Measurements from ENCODE around the gene NAV2.
"Not testable (repeated sequence)": the region's sequence is repeated elsewhere in the genome, so short reads cannot be mapped to it uniquely, and the experiment has no call there.

Gene NAV2

DNA sequence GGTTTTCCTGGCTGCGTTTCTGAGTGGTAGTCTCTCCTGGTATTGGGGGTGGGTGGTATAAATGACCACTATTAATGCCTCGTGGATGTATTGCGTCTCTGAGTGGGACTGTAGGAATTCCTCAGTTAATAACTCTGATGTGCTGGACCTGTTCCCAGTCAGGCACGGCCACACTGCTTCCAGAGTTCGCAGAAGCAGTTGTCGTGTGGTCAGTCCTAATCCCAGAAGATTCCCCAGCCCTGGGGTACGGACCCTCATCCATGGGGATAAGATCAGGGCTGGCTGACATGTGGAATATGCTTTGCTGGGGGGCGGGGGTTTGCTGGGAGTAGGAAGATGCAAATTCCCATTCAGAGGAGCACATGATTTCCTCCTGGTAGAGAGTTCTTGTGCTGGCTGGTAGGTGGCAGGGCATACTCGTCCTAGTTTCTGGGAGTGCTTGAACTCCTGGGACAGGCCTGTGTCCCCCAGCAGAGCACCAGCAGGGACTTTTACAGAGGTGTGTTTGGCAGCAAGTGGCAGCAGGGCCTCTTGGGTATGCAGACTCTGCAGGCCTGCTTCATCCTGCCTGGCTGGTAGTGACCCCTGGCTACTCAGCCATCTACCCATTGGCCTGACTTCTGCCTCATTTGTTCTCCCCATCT, 157.4 kb downstream of the NAV2 start:
- DNase-seq, result no peak

DNA sequence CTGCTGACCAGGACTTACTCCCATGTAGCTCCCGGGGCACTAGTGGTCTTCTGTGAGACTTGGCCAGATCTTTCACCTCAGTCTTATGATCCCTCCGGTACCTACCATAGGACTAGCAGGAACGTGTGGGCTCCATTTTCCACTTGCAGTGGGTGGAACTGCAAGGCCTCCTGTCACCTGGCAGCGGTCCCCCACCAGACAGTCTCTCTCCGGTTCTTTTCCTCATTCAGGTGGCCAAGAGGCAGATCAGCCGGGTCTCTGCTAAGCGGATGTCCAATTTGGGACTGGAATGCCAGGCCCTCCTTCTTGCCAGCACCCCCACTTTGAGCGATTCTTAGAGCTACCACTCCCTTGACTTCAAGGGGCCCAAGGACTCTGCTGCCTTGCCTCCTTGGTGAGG, 158.9 kb downstream of the NAV2 start:
- DNase-seq, result no peak

DNA sequence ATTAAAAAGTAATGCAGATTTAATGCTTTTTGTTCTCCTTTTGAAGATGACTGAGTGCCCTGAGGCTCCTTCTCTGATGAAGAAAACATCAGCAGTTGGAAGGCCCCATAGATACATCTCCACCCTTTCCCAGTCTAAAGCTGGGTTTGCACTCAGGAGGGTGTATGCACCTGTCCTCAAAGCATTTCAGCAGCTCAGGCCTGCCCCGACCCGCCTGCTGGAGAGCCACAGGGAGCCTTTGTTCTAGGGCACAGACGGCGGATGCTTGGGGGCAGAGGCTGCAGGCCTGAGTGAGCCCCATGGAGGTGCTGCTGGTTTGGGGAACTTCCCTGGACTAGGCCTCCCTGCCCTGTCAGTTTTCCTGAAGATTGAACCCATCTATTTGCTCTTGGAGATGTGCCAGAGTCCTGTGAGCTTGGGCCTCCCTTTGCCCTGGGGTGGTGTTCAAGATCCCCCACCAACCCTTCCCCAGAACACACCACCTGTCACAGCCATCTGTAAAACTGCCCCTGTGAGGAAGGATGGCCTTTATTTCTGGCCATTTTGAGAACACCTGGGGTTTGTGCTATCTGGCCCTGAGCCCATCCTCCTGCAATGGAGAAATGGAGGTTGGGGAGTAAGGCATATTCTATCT, 160.0 kb downstream of the NAV2 start:
- no peak for DNase-seq

DNA sequence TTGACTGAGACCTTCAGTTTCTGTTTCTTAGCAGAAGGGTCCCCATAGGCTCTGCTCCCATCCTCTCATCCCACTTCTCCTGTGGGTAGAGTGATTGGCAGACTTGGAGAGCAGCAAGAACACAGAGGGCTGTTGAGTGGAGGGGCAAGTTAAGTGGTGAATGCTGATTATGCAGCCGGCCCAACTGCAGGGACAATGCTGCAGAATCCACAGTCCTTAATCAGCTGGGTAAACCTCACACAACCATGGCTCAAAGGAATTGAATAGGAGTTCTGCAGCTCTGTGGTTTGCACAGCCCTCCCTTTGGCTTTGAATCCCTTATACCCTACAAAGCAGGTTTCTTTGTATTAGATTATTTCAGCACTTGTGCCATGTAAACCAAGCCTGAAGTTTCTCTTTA, 161.1 kb downstream of the NAV2 start:
- no peak for DNase-seq

DNA sequence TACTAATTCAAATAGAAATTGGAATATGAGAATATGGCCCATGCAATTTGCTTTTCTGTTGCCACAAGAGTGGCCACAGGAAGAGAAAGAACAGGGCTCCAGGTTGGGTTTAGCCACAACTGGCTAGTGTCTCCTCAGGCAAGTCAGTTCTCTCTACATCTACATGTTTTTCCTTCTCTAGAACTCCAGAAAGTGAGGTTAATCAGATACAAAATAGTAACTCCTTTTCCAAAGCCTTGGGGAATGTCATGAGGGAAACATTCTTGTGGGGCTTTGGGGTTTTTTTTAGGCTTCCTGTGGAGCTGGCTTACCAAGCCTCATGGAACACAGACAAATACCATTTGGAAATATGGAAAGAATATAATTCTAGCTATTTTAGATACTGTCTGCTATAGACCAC, 161.6 kb downstream of the NAV2 start:
- no peak for DNase-seq

DNA sequence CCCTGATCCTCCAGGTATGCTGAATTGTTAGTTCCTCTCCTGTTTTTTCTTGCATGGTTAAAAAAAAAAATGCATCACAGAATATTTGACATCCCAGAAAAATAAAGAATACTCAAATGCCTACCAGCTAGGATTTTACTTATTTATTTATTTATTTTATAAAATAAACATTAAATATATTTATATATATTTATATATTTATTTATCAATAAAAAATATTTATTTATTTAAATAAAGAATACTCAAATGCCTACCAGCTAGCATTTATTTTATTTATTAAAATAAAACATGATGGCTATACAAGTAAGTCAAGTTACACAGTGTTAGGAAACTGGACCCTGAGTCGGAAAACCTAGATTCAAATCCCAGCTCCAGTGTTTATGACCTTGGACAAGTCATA, 164.1 kb downstream of the NAV2 start:
- DNase-seq, result no peak

DNA sequence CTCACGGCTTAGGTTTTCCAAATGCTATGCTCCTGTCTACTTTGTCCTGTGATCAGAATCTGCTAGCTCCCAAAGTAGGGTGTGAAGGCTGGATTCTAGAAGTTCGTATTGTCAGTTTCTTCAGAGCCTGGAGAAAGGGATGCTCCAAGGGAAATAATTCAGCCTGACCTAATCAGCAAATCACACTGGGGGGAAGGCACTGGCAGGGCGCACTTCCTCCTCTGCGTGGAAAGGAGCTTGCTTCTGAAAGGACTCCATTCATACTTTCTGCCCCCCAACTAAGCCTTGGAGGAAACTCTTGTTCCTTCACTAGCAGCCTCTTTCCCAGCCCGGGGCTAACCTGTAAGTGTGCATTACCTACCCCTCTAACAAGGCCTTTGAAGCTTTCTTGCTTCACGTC, 165.9 kb downstream of the NAV2 start:
- DNase-seq, result no peak

DNA sequence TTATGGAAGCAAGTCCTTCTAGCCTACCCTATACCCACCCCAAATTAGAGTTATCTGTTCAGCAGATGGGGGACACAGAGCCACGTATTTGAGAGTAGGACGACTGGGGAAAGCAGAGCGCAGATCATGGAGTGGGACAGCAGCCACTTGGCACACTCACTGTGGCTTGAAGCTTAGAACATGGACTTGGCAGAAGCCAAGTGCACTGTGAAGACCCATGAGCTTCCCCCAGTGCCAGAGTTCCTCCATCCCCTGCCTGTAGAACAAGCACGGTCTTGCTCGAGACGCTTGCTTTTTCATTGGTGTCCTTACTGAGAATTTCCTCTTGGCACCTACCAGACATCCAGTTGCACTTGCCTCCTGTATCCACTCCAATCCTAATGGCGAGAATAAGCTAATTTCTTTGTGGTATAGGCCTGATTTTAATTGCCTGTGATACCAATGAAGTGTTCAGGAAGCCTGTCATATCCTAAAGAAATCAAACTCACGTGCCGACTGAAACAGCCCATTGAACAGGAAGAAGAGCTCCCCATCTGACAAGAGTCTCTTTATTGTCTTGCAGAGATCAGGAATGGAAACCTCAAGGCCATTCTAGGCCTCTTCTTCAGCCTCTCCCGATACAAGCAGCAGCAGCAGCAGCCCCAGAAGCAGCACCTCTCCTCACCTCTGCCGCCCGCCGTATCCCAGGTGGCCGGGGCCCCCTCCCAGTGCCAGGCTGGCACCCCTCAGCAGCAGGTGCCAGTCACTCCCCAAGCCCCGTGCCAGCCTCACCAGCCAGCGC, 166.9 kb downstream of the NAV2 start:
- DNase-seq, result no peak

DNA sequence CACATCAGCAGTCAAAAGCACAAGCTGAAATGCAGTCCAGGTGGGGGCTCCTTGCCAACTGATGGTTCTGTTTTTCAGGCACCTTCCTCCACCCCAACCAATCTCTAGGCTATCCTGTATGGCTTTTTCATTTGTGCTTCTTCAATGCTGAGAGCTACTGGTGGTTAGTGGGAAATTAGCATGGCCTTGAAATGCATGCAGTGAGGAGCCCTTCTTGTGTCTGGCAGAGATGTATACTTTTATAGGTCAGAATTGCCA, 167.4 kb downstream of the NAV2 start:
- DNase-seq, result no peak

DNA sequence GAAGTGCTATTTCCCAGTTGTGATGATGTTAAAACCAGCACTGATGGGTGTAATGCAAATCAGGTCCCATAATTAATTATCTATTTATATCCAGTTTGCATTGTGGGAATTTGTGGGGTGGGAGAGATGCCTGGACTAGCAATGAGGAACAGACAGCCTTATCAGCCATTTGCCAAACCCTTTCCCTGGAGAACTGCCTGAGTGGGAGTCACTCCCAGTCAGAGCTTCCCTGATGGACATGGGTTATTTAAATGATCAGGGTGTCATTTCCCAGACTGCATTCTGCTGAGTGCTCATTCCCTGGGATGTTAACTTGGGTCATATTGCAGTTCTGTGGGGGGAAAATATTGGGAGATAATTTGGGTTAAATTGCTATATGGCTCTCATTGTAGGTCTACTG, 168.5 kb downstream of the NAV2 start:
- no peak for DNase-seq

DNA sequence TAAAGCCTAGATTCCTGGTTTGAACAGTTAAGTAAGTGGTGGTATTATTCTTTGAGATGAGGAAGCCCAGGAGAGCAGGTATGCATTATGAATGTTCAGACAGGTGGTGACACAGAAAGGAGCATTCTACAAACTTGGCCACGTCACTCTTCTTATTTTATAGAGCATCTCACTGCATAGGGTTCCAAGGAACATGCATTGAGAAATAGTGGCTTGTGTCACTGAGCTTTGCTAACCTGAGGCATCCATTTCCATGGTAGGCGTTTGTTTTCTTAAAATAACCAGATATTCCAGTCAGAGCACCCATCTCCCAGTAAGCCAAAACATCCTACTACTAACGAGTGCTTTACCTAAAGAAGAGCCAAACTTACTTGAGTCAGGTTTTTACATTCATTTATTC, 169.7 kb downstream of the NAV2 start:
- no peak for DNase-seq

DNA sequence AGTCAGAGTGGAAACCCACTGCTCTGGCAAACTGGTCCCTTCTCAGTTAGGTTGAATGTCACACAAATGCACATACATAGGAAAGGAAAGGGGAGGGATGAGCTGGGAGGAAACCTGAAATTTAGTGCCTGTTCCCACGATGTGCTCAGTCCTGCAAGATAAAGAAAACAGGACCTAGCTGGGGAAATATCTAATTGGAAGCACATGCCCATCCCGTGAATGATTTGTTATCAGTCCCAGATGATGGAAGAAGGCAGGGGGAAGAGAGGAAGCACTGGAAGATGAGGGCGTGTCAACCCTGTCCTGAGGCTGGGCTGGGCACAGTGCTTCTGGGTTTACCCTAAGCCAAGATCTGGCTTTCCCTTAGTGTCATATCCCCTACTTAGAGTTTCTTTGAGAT, 173.9 kb downstream of the NAV2 start:
- DNase-seq, result no peak

DNA sequence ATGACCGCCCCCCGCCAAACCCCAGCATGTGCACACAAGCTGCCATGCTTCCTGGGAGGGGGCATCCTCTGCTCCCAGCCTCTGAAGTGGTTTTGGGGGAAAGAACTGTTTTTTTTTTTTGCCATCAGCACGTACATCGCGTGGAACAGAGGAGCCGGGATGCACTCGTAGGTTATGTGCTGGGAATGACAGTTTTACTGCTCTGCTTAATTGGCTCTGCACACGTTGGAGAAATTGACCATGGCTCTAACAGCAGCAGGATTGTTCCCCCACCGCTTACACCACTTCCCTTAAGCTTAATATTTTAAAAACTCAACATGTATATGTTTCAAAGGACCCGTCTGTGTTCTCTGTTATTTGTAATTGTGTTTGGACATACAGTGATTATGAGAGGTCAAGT, 175.2 kb downstream of the NAV2 start:
- DNase-seq, result no peak

DNA sequence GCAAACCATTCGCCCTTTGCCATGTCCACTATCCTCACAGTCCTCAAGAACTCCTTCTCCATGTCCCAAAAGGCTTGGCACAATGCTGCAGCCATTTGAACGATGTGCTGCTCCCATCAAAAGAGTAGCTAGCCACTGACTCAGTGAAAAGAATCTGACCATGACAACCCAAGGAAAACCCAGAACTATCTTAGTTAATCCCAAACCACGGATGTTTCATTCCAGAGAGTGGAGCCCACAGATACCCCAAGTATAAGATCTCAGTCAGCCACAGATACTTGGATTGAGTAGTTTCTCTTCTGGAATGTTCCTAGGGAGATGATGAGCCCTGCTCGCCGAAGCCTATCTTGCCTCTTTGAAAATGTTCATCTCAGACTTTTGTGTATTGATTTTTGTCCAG, 176.9 kb downstream of the NAV2 start:
- no peak for DNase-seq

DNA sequence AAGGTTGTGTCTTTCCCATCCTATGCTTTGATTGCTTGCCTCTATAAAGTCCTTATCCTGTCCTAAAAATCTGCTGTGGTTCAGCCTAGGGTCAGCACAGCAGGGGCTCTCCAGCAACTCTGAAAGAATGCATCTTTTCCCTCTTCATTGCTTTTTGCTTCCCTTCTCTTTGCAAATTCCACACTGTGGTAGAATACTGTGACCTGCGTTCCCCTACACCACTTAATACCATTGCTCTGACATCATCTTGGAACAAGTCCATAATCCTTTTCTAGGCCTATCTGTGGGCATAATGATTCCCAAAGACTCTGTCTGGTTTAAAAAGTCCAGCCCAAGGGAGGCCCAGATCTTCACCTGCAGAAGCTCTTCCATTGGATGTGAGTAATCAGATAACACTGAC, 177.7 kb downstream of the NAV2 start:
- no peak for DNase-seq

DNA sequence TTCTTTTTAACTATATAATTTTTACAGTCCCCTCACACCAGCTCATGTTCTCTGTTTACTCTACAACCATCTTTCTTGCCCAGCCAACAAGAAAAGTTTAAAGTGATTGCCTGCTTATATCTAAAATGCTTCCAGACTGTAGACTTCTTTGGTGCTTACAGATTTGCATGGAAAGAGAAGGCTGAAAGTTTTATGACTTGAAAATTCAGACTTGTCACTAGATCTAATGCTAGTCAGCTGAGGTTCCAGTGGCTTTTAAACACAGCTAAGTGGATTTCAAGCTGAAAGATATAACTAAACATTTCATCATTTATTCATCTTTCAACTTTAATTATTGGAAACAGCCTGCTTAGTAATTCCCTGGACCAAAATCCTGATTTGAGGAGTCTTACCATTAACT, 178.4 kb downstream of the NAV2 start:
- no peak for DNase-seq

DNA sequence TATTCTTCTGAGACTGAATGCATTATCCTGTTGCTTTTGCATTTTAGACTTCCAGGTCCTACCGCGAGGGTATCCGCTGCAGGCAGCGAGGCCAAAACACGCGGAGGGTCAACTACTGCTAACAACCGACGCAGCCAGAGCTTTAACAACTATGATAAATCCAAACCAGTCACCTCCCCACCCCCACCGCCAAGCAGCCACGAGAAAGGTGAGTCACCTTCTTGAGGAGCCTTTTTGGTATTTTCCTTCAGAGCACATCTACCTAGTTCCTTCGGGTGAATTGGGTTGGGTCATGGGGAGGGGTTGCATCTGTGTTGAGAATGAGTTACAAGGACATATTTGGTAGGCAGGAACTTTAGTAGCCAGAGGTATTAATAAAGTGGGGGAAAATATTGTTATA, 179.8 kb downstream of the NAV2 start:
- no peak for DNase-seq

DNA sequence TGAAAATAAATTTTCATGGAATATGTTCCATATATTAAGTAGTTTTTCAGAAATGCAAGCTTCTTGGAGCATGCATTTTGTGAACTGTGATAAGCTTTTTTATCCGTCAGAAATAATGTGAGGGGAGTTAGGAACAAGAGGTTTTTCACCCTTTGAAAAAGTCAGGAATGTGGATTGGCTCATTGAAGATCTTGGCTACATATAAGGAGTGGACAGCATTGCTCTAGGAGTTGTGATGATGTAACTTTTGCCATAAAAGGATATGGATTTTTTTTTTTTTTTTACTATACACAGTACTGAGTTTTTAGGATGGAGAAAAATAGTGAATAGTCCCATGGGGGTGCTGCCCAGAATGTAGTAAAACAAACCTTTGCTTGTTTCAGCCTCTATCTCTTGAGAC, 180.2 kb downstream of the NAV2 start:
- DNase-seq, result no peak

DNA sequence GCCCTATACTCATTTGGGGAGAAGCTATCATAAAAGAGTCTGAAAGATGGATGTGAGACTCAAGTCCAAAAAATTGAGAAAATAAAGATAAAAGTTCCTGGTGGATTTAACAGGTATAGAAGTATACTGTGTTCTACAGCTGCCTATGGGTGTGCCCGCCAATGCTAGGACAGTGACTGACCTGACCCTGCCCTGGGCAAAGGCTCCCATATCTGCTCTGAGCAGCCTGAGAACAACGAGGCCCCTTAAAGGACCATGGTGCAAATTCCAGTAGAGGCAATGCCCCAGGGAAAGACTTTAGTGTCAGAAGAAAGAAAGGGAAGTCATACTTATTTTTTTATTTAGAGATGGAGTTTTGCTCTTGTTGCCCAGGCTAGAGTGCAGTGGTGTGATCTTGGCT, 181.8 kb downstream of the NAV2 start:
- no peak for DNase-seq

DNA sequence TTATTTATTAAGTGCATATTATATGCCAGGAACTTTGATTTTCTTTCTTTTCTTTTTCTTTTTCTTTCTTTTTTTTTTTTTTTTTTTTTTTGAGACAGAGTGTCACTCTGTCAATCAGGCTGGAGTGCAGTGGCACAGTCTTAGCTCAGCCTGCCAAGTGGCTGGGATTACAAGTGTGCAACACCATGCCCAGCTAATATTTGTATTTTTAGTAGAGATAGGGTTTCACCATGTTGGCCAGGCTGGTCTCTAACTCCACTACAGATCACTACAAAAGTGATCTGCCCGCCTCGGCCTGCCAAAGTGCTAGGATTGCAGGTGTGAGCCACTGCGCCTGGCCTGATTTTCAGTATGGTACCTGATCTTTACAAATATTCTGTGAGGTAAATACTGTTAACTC, 182.4 kb downstream of the NAV2 start:
- DNase-seq, result not testable (repeated sequence)

DNA sequence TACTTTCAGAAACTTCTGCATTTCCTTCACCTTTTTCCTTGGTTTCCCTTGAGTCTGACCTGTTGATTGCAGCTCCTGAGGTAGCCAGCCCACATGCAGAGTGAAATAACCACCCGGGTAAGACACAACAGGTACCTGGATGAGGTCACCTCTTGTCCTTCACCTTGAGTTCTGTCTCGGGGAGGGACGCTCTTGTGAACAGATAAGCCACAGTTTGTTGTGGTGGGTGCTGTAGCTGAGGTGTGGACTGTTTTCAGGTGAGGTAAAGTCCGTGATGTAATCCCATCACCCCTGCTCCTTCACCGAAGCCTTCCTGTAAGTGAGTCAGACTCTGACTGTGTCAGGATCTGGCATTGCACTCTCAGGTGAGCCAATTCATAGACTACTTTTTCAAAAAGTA, 183.1 kb downstream of the NAV2 start:
- DNase-seq, result no peak

DNA sequence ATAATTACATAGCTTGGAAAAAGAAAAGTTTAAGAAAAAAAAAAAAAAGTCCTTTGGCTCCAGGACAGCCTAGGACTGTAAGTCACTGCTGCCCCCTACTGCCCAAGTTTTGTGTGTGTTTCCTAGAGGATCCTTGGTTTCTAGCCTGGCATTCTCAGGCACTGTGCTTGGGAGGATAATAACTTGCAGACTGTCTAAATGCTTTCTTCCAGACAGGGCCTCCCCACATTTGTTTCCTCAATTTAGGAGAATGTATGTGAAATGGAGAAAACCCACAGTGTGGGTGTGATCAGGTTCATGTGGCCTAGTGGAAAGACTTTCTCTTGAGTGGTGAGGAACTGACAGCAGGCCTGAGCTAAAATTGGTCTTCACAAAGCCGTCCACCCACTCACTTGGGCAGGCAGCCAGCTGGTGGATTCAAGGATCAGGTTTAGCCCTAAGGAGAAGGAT, 191.0 kb downstream of the NAV2 start:
- no peak for DNase-seq

DNA sequence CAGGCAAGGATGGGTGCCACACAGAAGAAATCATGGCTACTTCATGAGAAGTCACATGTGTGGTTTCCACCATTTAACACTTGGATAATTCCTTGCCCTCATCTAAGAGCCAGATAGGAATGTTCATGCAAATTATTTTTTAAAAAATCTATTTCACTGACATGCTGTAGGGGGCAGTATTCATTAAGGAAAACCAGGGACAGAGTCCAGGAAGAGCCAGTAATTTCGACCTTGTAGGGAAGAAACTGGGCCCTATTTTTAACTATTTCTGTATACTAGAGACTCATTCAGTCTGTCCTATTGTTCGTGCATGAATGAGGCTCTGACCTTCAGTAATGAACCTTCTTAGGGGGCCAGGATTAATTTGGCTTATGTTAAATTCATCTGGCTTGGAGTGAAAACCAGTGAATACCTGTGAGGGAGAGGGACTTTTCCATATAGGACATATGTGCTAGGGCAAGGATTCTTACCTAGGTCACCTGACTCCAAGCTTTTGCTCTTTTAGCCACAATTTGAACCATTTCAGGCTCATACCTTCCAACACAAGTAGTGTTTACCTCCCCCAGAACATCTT, 192.7 kb downstream of the NAV2 start:
- no peak for DNase-seq

DNA sequence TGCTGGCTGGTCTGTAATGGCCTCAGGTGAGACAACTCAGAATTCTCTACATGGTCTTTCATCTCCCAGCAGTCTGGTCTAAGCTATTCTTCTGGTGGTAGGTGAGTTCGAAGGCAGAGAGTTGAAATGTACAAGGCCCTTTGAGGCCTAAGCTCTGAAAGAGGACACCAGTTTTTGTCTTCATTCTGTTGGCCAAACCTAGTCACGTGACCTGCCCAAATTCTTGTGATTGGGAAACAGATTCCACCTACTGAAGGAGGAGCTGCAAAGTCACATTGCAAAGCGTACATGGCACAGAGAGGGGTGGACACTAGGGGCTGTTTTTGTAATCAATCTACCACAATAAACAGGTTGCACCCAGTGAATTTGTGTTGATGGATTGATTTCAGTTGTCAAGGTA, 193.5 kb downstream of the NAV2 start:
- no peak for DNase-seq
